Endometrium (tissue), 2 donors: ENCODE results near the gene LCOR.
"Not testable (repeated sequence)": the region's sequence is repeated elsewhere in the genome, so short reads cannot be mapped to it uniquely, and the experiment has no call there.

Source experiments
- FAIRE-seq: peaks from 2 replicates; lab custom pipeline; 2012; peaks lifted over from hg19 to GRCh38; lab: Jason Lieb, UNC
- donor health status: control.
- donor health status: control.

LCOR gene

GRCh38 chr10:97015240-97015639 is 183.1 kb downstream of the LCOR start:
- FAIRE-seq = no peak

GRCh38 chr10:97016728-97017473 is 184.8 kb downstream of the LCOR start:
- FAIRE-seq = no peak

GRCh38 chr10:97017474-97017903 is 185.4 kb downstream of the LCOR start:
- no peak for FAIRE-seq

- FAIRE-seq = no peak
These were observed 186.4 kb downstream of the LCOR start for GRCh38 chr10:97018251-97019212.

GRCh38 chr10:97019213-97019844 is 187.2 kb downstream of the LCOR start:
- FAIRE-seq = no peak

GRCh38 chr10:97020452-97021400 is 188.6 kb downstream of the LCOR start:
- FAIRE-seq = no peak

- no peak for FAIRE-seq
These were observed 190.5 kb downstream of the LCOR start for GRCh38 chr10:97022616-97023015.

GRCh38 chr10:97023401-97024167 is 191.5 kb downstream of the LCOR start:
- no peak for FAIRE-seq

GRCh38 chr10:97024168-97025073 is 192.3 kb downstream of the LCOR start:
- FAIRE-seq = no peak

- no peak for FAIRE-seq
These were observed 193.6 kb downstream of the LCOR start for GRCh38 chr10:97025613-97026242.

GRCh38 chr10:97028126-97028831 is 196.2 kb downstream of the LCOR start:
- FAIRE-seq = no peak

GRCh38 chr10:97028832-97029178 is 196.7 kb downstream of the LCOR start:
- no peak for FAIRE-seq

- no peak for FAIRE-seq
These were observed 197.2 kb downstream of the LCOR start for GRCh38 chr10:97029271-97029670.

GRCh38 chr10:97030894-97031293 is 198.8 kb downstream of the LCOR start:
- no peak for FAIRE-seq

GRCh38 chr10:97031459-97031858 is 199.4 kb downstream of the LCOR start:
- FAIRE-seq = no peak

- no peak for FAIRE-seq
These were observed 200.5 kb downstream of the LCOR start for GRCh38 chr10:97032624-97033023.

GRCh38 chr10:97033841-97034240 is 201.7 kb downstream of the LCOR start:
- FAIRE-seq = not testable (repeated sequence)

- no peak for FAIRE-seq
These were observed 202.2 kb downstream of the LCOR start for GRCh38 chr10:97034301-97034700.
